Mesenchymal stem cell (in vitro differentiated cells and primary cell): ENCODE results near the gene PMIS2.

Experiments
- DNase-seq: peaks from one replicate; pipeline ENCODE4 v3.0.0-alpha.2; 2013
- H2AFZ ChIP-seq: one replicate; pipeline ENCODE4 v1.6.1; 2013; ENCODE audit warnings: low read depth, mild to moderate bottlenecking, control low read depth, inconsistent platforms, low read length, moderate library complexity
- H2AK5ac ChIP-seq: 2 replicates; pipeline ENCODE4 v1.6.1; 2013; ENCODE audit warnings: low read length, moderate library complexity, mild to moderate bottlenecking, inconsistent platforms; ENCODE audit not compliant: severe bottlenecking
- H2BK120ac ChIP-seq: one replicate; pipeline ENCODE4 v1.6.1; 2013; ENCODE audit warnings: low read depth, mild to moderate bottlenecking, inconsistent platforms, low read length, moderate library complexity
- H2BK12ac ChIP-seq, 2 experiments: one replicate each; pipeline ENCODE4 v1.6.1; 2013; ENCODE audit warnings: inconsistent platforms in 2 of 2, low read length in 2 of 2, mild to moderate bottlenecking in 2 of 2, moderate library complexity in 2 of 2, control low read depth in 1 of 2
- H2BK15ac ChIP-seq: one replicate; pipeline ENCODE4 v1.6.1; 2013; ENCODE audit warnings: mild to moderate bottlenecking, low read depth, inconsistent platforms; ENCODE audit not compliant: poor library complexity, severe bottlenecking
- H2BK5ac ChIP-seq: 2 replicates; pipeline ENCODE4 v1.6.1; 2013; ENCODE audit warnings: low read depth, mild to moderate bottlenecking, low read length, control low read depth, inconsistent platforms; ENCODE audit not compliant: poor library complexity, severe bottlenecking
- H3K14ac ChIP-seq, 2 experiments: one replicate each; pipeline ENCODE4 v1.6.1; 2013; ENCODE audit warnings: inconsistent platforms in 2 of 2, low read length in 2 of 2, control low read depth in 1 of 2, mild to moderate bottlenecking in 1 of 2, moderate library complexity in 1 of 2
- H3K18ac ChIP-seq, 2 experiments: one replicate each; pipeline ENCODE4 v1.6.1; 2013; ENCODE audit warnings: inconsistent platforms in 2 of 2, low read length in 2 of 2, control low read depth in 1 of 2, low read depth in 1 of 2, mild to moderate bottlenecking in 1 of 2
- H3K23ac ChIP-seq, 2 experiments: one replicate each; pipeline ENCODE4 v1.6.1; 2013; ENCODE audit warnings: inconsistent platforms in 2 of 2, low read length in 2 of 2, mild to moderate bottlenecking in 2 of 2, moderate library complexity in 2 of 2, control low read depth in 1 of 2
- H3K27ac ChIP-seq: 2 replicates; pipeline ENCODE4 v1.5.1; 2013; ENCODE audit warnings: mild to moderate bottlenecking, moderate library complexity, low read length, control low read depth, inconsistent platforms; ENCODE audit not compliant: poor library complexity, severe bottlenecking
- H3K27me3 ChIP-seq, 2 experiments: 2 replicates each; pipeline versions ENCODE4 v1.6.1 to v1.7.0; 2013; ENCODE audit warnings: low read length in 2 of 2, mild to moderate bottlenecking in 2 of 2, moderate library complexity in 2 of 2, control low read depth in 1 of 2, inconsistent platforms in 1 of 2; ENCODE audit not compliant: control insufficient read depth in 1 of 2, insufficient read depth in 1 of 2
- H3K36me3 ChIP-seq, 2 experiments: 2 replicates each; pipeline versions ENCODE4 v1.6.1 to v1.7.0; 2013; ENCODE audit warnings: low read length in 2 of 2, control low read depth in 1 of 2, inconsistent platforms in 1 of 2, low read depth in 1 of 2, mild to moderate bottlenecking in 1 of 2; ENCODE audit not compliant: insufficient read depth in 2 of 2, control insufficient read depth in 1 of 2
- H3K4ac ChIP-seq, 2 experiments: one replicate each; pipeline ENCODE4 v1.6.1; 2013; ENCODE audit warnings: inconsistent platforms in 2 of 2, low read length in 2 of 2, mild to moderate bottlenecking in 2 of 2, moderate library complexity in 2 of 2, control low read depth in 1 of 2, low read depth in 1 of 2
- H3K4me1 ChIP-seq: 2 replicates; pipeline ENCODE4 v1.6.1; 2013; ENCODE audit warnings: low read depth, low read length, control low read depth; ENCODE audit not compliant: control insufficient read depth, insufficient read depth
- H3K4me2 ChIP-seq: 2 replicates; pipeline ENCODE4 v1.6.1; 2013; ENCODE audit warnings: low read length, mild to moderate bottlenecking, inconsistent platforms; ENCODE audit not compliant: poor library complexity, severe bottlenecking
- H3K4me3 ChIP-seq, 2 experiments: 2 replicates each; pipeline versions ENCODE4 v1.5.1 to v1.7.0; 2013; ENCODE audit warnings: low read length in 2 of 2, mild to moderate bottlenecking in 2 of 2, control low read depth in 1 of 2, low read depth in 1 of 2; ENCODE audit not compliant: insufficient read depth in 1 of 2
- H3K79me1 ChIP-seq: replicated peaks from 2 replicates; pipeline ENCODE4 v1.6.1; 2013; ENCODE audit warnings: mild to moderate bottlenecking, control low read depth, low read length, inconsistent platforms; ENCODE audit not compliant: poor library complexity, severe bottlenecking
- H3K9ac ChIP-seq: 2 replicates; pipeline ENCODE4 v1.7.0; 2013; ENCODE audit warnings: mild to moderate bottlenecking, low read length, moderate library complexity
- H3K9me3 ChIP-seq: 2 replicates; pipeline ENCODE4 v1.7.0; 2013; ENCODE audit warnings: mild to moderate bottlenecking, low read length; ENCODE audit not compliant: control insufficient read depth
- H4K8ac ChIP-seq: one replicate; pipeline ENCODE4 v1.6.1; 2013; ENCODE audit warnings: inconsistent platforms, mild to moderate bottlenecking, low read length, moderate library complexity
- H4K91ac ChIP-seq: one replicate; pipeline ENCODE4 v1.6.1; 2013; ENCODE audit warnings: mild to moderate bottlenecking, low read length, inconsistent platforms
- WGBS: methylation state at CpG from one replicate; pipeline ENCODE4 v1.1.7; 2013; ENCODE audit warnings: mixed read lengths; 5-methylcytosine and 5-hydroxymethylcytosine counted together

Gene PMIS2

DNA sequence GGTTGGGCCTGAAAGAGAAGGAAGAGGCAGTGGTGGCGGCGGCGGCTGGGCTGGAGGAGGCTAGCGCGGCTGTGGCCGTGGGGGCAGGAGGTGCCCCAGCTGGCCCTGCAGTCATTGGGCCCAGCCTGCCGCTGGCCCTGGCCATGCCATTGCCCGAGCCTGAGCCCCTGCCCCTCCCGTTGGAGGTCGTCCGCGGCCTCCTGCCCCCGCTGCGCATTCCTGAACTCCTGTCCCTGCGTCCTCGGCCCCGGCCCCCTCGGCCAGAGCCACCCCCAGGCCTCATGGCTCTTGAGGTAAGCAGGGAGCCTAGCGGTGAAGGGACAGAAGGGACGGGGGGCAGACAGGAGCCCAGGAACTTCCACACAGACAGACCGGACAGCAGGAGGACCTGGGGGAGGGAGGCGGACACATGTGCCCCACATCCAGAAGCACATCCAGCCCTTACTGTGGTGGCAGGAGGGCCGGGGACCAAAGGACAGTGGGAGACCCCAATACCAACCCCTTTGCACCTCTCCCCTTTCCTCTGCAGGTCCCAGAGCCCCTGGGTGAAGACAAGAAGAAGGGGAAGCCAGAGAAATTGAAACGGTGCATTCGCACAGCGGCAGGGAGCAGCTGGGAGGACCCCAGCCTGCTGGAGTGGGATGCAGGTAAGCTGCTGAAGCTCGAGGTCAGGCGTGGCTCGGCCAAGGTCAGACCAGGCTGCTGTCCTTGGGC lies 47.9 kb downstream of the PMIS2 start:
- Histone ChIP-seq H2BK120ac (no peak overlapping the region), H3K14ac (no peak overlapping the region), H2BK5ac (no peak overlapping the region), H3K4ac (no peak overlapping the region), H3K23ac (no peak overlapping the region), H4K8ac (no peak overlapping the region), H2BK15ac (no peak overlapping the region), H3K27ac (no peak overlapping the region), H3K79me1 (peaks cover 42% of the 10 kb centered on the region), H3K36me3 (peaks cover 71 to 77% of the 10 kb centered on the region in 2 experiments), H2BK12ac (no peak overlapping the region), H3K4me2 (no peak overlapping the region), H3K4me1 (peaks cover 10% of the 10 kb centered on the region), H2AFZ (no peak overlapping the region), H3K18ac (no peak overlapping the region), H3K4me3 (no peak overlapping the region), H3K27me3 (no peaks in the 10 kb centered on the region), H3K9me3 (no peaks in the 10 kb centered on the region), H2AK5ac (no peak overlapping the region), H3K9ac (no peak overlapping the region), H4K91ac (no peak overlapping the region)
- 96% methylated on average over 27 of the region's 29 CpGs for WGBS
- no peak for DNase-seq

DNA sequence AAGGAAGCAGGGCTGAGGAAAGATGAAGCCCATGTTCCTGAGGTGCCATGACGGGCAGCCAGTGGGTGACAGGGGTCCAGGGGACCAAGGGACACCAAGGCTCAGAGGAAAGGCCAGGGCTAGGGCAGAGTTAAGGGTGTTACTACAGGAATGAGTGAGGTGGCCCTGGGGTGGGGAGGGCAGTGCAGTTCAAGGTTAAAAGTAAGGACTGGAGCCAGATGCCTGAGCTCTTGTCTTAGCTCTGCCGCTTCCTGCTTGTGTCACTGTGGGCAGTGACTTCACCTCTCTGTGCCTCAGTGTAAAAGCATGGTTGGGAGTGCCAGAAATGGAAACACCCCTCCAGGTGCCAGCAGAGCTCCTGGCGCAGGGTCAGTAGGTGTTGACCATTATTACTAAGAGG lies 50.7 kb downstream of the PMIS2 start:
- Histone ChIP-seq H2BK120ac (no peak overlapping the region), H3K79me1 (peaks cover 26% of the 10 kb centered on the region), H2BK12ac (no peak overlapping the region), H2AFZ (no peak overlapping the region), H3K18ac (no peak overlapping the region), H3K27ac (no peak overlapping the region), H3K9me3 (no peaks in the 10 kb centered on the region), H3K4me3 (no peak overlapping the region), H3K14ac (no peak overlapping the region), H3K36me3 (peaks cover 61% of the 10 kb centered on the region in 2 experiments), H3K23ac (no peak overlapping the region), H2BK5ac (no peak overlapping the region), H4K91ac (no peak overlapping the region), H2AK5ac (no peak overlapping the region), H3K9ac (no peak overlapping the region), H4K8ac (no peak overlapping the region), H3K4me1 (peaks cover 8% of the 10 kb centered on the region), H3K27me3 (no peaks in the 10 kb centered on the region), H3K4me2 (no peak overlapping the region), H3K4ac (no peak overlapping the region), H2BK15ac (no peak overlapping the region)
- no peak for DNase-seq
- 96% methylated on average over 3 of the region's 3 CpGs for WGBS
